Activated T-cell treated with anti-CD3 and anti-CD28 coated beads for 48 hours (primary cell): ENCODE measurements around the gene POFUT1.
"Not testable (repeated sequence)": the region's sequence is repeated elsewhere in the genome, so short reads cannot be mapped to it uniquely, and the experiment has no call there.

Experiments
- DNase-seq: peaks from one replicate; pipeline ENCODE4 v3.0.0-alpha.2; 2020; ENCODE audit warnings: low read depth

Gene POFUT1

GRCh38 chr20:32189691-32190615 is 17.7 kb upstream of the POFUT1 start:
- DNase-seq = no peak

DNA sequence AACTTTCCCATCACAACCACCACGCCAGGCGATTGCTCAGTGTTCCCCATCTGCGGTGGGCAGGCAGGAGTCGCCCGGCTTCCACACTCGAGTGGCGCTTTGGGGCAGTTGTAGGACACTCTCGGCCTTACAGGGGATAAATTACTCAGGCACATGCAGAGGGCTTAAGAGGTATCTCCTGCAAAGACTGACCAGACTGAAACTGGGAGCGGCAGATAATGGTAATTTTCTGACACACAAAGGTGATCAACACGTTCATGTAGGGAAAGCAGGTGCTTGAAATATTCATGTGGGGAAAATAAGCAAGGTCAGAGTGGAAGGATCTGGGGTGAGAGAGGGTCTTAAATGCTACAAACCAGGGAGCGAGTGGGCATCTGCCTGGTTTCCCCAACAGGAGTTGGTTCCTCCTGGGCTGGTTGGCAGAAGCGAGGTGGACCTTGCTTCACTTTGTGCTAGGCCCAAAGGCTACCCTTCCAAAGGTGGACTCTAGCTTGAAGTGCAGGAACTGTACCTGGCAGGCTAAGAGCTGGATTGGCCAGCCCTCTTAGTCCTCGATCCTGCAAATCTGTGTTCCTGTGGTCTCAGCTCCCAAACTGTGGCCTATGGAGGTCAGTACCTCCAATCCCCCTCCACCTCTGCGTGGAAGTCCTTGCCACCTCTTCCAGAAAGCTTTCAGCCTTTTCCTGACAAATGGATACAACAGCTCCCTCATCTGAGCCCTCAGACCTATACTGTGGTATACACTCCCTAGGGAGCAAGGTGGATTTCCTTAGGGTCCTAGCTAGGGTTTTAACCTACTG is 16.9 kb upstream of the POFUT1 start:
- no peak for DNase-seq

- no peak for DNase-seq
Observed at GRCh38 chr20:32191422-32191821, 16.3 kb upstream of the POFUT1 start.

DNA sequence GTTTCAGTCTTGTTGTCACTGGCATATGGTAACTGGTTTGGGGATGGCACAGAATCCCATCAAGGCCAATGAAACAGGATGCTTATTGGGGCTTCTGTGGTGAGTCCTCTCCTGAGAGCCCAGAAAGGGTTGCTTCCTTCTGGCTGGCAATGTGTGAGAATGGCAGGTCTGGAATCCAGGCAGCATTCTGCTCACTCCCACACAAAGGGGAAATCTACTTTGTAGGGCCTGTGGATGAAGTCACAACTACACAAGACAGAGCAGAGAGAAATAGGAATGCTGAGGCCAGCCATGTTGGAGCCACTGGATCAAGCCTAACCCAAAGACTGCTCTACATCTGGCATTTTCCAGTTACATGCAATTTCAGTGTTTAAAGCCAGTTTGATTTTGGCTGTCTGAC is 15.8 kb upstream of the POFUT1 start:
- DNase-seq = no peak

DNA sequence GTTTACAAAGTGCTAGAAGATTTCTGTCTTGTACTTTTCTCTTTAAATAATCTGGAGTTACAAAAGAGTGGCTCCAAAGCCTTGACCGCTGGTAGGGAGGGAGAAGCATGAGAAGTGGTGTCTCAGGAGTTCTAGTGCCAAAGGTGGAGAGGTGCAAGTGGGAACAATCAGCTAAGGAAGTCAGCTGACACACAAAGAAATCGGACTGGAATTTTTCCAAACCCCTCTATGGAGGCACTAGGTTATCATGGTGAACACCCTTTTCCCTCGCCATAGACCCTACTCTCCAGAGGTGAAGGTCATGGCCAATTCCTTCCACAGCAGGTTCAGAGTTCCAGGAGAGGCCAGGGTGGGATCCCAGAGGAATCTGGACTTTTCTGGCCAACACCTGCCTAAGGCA is 15.0 kb upstream of the POFUT1 start:
- DNase-seq = no peak

DNA sequence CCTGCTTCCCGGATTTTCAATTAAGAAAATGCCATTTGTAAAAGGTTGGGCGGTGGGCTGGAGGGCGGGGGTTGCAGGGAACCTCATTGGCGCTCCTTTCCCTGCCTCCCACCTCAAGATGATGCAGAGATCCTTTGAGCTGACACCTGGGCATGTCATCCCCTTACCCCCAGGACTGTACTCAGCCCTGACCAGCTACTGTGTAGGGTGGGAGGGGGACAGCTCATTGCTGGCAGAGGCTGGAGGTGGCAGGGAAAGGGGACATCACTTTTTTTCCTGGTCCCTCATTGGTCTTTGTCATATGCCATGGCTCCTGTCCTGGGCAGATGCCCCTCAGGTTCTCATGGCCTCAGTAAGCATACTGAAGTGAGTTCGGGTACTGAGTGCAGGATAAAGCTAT is 14.3 kb upstream of the POFUT1 start:
- not testable (repeated sequence) for DNase-seq

- no peak for DNase-seq
Observed at GRCh38 chr20:32193996-32194395, 13.7 kb upstream of the POFUT1 start.

GRCh38 chr20:32195581-32195980 is 12.1 kb upstream of the POFUT1 start:
- no peak for DNase-seq

GRCh38 chr20:32196613-32197012 is 11.1 kb upstream of the POFUT1 start:
- DNase-seq = not testable (repeated sequence)

DNA sequence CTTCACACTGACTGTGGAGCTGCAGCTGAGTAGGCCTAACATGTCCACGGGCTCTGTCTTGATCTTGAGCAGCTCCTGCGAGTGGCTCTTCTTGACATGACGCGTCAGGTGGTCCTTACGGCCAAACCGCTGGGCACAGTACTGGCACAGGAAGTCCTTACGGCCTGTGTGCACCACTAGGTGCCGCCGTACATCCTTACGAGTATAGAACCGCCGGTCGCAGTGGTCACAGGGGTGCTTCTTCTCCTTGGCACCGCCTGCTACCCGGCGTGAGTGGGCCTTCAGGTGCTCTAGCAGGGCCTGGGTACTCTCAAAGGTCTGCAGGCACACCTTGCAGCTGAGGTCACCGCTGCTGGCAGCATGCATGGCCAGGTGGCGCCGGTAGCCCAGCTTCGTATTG is 10.5 kb upstream of the POFUT1 start:
- DNase-seq = not testable (repeated sequence)

GRCh38 chr20:32199006-32199405 is 8.7 kb upstream of the POFUT1 start:
- DNase-seq = no peak

DNA sequence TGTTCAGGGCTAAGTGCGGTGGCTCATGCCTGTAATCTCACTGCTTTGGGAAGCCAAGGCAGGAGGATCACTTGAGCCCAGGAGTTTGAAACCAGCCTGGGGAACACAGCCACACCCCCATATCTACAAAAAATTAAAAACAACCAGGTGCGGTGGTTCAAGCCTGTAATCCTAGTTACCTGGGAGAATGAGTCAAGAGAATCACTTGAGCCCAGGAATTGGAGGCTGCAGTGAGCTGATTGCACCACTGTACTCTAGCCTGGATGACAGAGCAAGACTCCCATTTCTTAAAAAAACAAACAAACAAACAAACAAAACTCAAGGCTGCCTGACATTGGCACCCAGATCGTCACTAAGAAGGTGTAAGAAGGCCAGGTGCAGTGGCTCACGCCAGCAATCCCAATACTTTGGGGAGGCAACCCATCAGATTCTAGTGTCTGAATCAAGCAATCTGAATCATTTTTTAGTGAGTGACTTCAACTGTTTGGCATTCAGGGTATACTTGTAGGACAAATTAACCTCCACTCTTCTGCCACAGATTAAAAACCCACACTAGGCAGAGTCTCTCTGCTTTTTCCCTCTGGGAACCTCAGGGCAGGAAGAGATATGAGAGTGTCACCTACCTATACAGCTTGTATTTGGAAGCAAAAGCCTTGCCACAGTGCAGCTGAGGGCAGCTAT is 6.2 kb upstream of the POFUT1 start:
- no peak for DNase-seq

DNA sequence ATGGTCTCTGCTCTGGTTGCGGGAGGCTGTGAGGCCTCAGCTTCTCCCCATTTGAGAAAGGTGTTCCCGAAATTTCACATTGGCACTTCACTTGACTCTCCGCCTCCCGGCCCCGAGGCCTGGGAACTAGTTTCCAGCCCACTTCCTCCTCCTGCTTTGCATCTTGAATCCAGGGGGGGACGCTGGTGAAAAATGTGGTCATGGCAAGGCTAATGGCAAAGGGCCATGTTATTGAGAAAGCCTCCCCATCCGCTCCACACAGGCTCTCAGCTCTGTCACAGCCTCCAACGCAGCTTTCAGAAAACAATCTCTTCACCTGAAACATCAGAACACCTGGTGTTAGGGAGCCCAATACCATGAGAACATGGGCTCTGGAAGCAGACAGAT is 5.7 kb upstream of the POFUT1 start:
- DNase-seq = no peak

- DNase-seq = no peak
Observed at GRCh38 chr20:32203356-32204204, 4.1 kb upstream of the POFUT1 start.

- peak; percentile 68 for DNase-seq
Observed at GRCh38 chr20:32204205-32205109, 3.2 kb upstream of the POFUT1 start.

DNA sequence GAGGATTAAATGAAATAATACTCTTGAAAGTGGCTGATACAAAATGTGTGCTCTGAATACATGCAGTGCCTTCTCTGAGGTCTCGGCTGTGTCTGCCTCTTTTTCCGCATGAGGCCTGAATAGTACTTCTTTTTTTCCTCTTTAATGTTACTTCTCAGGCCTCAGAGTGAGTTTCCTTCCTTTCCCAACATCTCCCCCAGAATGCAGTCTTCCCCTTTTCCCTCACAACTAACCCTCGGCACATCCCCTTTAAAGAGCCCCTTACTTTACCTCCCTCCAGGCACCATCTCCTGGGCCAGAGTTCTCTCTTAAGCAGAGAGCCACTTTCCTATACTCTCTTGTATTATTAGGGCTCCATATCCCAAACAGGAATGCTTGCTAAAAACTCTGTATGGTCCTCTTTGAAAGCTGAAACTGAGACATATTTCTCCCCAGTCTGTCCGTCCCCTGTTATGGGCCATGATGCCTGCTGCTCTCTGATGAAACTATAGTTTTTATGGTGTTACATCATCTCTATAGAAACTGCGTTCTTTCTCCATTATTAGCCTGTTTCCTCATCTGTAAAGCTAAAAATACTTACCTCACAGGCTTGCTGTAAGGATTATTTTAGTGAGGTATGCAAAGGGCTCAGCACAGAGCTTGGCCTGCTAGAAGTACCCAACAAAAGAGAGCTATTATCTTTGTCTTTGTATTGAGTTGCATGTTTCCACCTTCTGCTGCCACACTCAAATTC is 2.4 kb upstream of the POFUT1 start:
- no peak for DNase-seq

DNA sequence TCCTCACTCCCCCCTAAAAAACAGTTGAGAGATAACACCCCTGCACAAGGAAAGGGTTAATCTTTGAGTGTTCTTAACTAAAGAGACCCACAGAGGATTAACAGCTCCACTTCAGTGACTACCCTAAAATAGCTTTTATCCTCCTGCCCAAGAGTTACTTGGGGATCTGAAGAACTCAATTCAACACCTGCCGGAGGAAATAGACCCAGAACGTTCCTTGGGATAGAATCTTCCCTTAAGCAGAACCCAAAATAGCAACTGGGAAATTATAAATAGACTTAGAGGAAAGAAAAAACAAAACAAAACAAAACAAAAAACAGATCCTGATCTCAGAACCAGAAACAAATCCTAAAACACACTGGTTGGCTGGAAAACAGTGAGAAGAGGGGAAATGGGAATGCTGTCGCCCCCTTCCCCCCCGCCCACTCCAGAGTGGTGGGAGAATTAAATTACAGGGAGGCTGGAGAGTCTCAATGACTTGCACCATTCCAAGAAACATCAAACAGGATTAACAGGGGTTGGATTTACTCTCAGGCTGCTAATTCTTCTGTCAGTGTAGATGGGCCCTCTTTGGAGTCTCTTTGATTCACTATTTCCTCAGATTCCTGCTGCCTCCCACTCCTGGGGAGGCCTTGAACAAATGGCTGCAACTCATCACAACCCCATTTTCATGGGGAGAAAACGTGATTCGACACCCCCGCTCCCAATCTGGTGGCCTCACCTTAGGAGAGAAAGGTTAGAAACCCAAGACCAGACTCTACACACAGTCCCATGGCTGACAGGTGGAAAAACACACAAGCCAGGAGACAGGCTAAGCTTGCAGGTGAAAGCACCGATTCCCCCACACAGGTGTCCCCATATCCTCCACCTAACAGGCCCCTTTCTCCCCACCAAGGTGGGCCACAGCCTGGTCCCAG is 1.6 kb upstream of the POFUT1 start:
- no peak for DNase-seq

DNA sequence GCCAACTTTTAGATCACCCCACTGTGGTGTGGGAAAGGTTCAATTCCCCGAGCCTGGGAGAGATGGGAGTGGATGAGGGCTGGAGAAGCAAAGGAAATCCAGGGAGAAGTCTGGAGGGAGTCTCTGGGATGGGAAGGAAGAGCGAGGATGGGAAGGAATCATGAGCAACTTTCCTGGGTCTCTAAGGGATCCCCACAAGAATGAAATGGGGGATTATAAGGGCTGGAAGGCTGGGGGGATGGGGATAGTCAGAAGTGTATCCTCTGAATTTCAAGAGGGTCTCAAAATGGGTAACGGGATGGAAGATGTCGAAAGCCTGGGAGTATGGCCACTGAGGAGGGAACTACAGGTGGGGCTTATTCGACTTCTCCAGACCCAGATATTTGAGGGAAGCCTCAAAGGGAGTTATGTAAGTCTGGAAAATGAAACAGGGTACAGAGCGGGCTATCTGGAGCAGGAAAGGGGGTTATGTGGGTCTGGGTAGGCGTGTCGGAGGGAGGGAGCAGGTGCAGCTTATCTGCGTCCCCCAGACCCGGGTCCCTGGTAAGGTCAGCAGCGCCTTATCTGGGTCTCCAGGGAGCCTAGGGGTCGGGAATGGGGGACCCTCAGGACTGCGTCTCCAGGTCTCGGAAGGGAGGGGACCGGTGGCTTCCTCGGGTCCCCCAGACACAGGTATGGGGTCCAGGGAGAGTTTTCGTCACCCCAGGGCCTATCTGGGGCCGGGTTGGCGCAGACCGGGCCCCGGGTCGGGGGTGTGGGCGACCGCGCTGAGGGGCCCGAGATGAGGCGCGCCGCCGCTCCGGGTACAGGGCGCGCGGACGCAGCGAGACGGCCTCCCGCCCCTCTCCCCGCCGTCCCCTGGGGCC is 687 bp upstream of the POFUT1 start:
- no peak for DNase-seq
